Fibroblast of lung (primary cell): ENCODE results near the gene PHACTR2. TPM values are rescaled to one million over a fixed set of nuclear protein-coding genes. Genes with fewer than 3 reads are reported as not detected.

Experiments
- DNase-seq, 2 donors: peaks; one replicate each; pipeline versions ENCODE4 v3.0.0 to v3.0.0-alpha.2; 2010; ENCODE audit warnings: low read depth in 2 of 2
- H2AFZ ChIP-seq: 2 replicates; pipeline ENCODE4 v1.5.1; 2012; ENCODE audit warnings: low read length, control low read depth, inconsistent platforms
- H3K27ac ChIP-seq: 2 replicates; pipeline ENCODE4 v1.5.1; 2011; ENCODE audit warnings: low read length, control low read depth; ENCODE audit not compliant: insufficient read depth
- H3K27me3 ChIP-seq: 2 replicates; pipeline ENCODE4 v1.5.1; 2011; ENCODE audit warnings: mild to moderate bottlenecking, low read length; ENCODE audit not compliant: control insufficient read depth, insufficient read depth
- H3K36me3 ChIP-seq: 2 replicates; pipeline ENCODE4 v1.5.1; 2011; ENCODE audit warnings: low read length; ENCODE audit not compliant: control insufficient read depth, insufficient read depth
- H3K4me1 ChIP-seq: 2 replicates; pipeline ENCODE4 v1.5.1; 2011; ENCODE audit warnings: low read length; ENCODE audit not compliant: control insufficient read depth, insufficient read depth; ENCODE audit errors: extremely low read depth
- H3K4me2 ChIP-seq: 2 replicates; pipeline ENCODE4 v1.5.1; 2011; ENCODE audit warnings: low read length, control low read depth; ENCODE audit not compliant: insufficient read depth; ENCODE audit errors: extremely low read depth
- H3K4me3 ChIP-seq, 4 experiments: fragments of 200-600 bp in 1 of 4; sonication (generic) in 1 of 4; replicated peaks in 1 of 4; 2 replicates each; pipeline ENCODE4 v1.5.1; 2011 to 2016; ENCODE audit warnings: low read length in 4 of 4, low read depth in 3 of 4, mild to moderate bottlenecking in 3 of 4, control low read depth in 2 of 4, inconsistent platforms in 1 of 4, mixed read lengths in 1 of 4; ENCODE audit not compliant: insufficient read depth in 1 of 4; ENCODE audit errors: control extremely low read depth in 1 of 4
- H3K79me2 ChIP-seq: 2 replicates; pipeline ENCODE4 v1.5.1; 2012; ENCODE audit warnings: mild to moderate bottlenecking, low read length, inconsistent platforms; ENCODE audit not compliant: control insufficient read depth, insufficient read depth
- H3K9ac ChIP-seq: 2 replicates; pipeline ENCODE4 v1.5.1; 2011; ENCODE audit warnings: mild to moderate bottlenecking, low read length, control low read depth; ENCODE audit not compliant: insufficient read depth
- H3K9me3 ChIP-seq: 2 replicates; pipeline ENCODE4 v1.5.1; 2012; ENCODE audit warnings: low read depth, low read length; ENCODE audit not compliant: control insufficient read depth, insufficient read depth
- H4K20me1 ChIP-seq: 2 replicates; pipeline ENCODE4 v1.5.1; 2011; ENCODE audit warnings: low read length; ENCODE audit not compliant: control insufficient read depth, insufficient read depth; ENCODE audit errors: extremely low read depth
- EZH2 ChIP-seq: IDR thresholded peaks from 2 replicates; pipeline ENCODE4 v1.5.1; 2012; ENCODE audit warnings: low read length, control low read depth, mild to moderate bottlenecking; ENCODE audit errors: missing control alignments
- polyA plus RNA-seq, 2 donors: library from polyadenylated mRNA; depleted of rRNA in 1 of 2; stranded (reverse) in 1 of 2; unstranded in 1 of 2; fragments of >200 nt; gene quantifications; 2 replicates each; pipeline ENCODE4 v1.2.1, GENCODE V29; 2011 to 2012; ENCODE audit warnings: missing spikeins in 1 of 2
- total RNA-seq: library from RNA; depleted of rRNA; stranded (reverse); fragments of >200 nt; gene quantifications from 2 replicates; pipeline ENCODE4 v1.2.1, GENCODE V29; 2014
- TF ChIP-seq, protein P1 (sequence below), 2 donors: IDR thresholded peaks in 1 of 2; conservative IDR thresholded peaks in 1 of 2; 1 replicate in 1 of 2; 2 replicates in 1 of 2; pipeline ENCODE4 v1.5.1; 2011 to 2012; ENCODE audit warnings: low read length in 2 of 2, control low read depth in 1 of 2, inconsistent platforms in 1 of 2, low read depth in 1 of 2, mild to moderate bottlenecking in 1 of 2

The PHACTR2 gene
- total and polyA plus RNA-seq, 2 donors (not counting 1 experiment from before 2014, with no cell fraction given) = 40.1 to 55.0 TPM

DNA sequence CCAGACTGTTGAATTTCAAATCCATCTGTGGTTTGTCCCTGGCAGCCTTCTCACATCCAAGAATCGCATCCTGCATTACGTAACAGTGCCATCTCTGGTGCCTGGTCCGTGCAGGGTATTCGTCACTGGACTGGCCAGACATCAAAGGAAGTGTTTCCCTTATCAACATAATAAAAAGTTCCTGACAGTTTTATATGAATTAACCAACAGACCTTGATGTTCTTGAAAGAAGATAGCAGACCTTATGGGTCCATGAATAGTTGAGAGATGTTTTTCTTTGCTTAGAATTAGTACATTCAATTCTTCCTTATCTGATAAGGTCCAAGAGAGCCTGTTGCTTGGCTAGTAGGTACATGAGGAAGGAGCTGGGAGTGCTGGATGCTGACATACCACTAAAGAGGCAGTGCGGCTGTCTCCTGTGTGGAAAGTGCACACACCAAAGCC, 77.6 kb downstream of the PHACTR2 start:
- no peak overlapping the region for H3K27ac ChIP-seq
- peak; percentile 60 to 64 for DNase-seq

DNA sequence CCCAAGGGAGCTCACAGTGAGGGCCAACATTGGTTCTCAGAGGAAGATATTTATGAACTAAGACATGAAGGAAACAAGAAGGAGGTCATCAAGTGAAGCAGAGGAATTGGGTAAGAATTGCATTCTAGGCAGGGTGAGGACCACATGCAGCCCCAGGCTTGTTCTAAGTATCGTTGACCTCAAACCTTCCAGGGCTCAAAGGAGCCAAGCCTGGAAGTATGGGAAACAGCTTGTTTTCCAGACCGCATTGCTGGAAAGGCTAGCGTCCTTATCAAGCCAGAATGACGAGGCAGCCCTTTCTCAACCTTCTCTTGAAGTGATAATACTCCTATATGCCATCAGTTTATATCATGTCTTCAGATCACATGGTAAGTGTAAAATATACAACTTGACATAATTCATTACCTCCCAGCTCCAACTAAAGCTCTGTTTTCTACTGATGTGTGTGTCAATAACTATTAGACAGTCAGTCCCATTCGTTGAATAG, 79.6 kb downstream of the PHACTR2 start:
- no peaks in the 10 kb centered on the region for H3K79me2 ChIP-seq
- no peak for DNase-seq
- H3K36me3 ChIP-seq = no peaks in the 10 kb centered on the region
- no peak overlapping the region for H3K4me3 ChIP-seq
- H4K20me1 ChIP-seq = no peaks in the 10 kb centered on the region
- no peak overlapping the region for H3K27ac ChIP-seq
- no peaks in the 10 kb centered on the region for H3K9me3 ChIP-seq
- no peak overlapping the region for H2AFZ ChIP-seq
- H3K4me2 ChIP-seq = no peak overlapping the region
- TF ChIP-seq, protein P1, sequence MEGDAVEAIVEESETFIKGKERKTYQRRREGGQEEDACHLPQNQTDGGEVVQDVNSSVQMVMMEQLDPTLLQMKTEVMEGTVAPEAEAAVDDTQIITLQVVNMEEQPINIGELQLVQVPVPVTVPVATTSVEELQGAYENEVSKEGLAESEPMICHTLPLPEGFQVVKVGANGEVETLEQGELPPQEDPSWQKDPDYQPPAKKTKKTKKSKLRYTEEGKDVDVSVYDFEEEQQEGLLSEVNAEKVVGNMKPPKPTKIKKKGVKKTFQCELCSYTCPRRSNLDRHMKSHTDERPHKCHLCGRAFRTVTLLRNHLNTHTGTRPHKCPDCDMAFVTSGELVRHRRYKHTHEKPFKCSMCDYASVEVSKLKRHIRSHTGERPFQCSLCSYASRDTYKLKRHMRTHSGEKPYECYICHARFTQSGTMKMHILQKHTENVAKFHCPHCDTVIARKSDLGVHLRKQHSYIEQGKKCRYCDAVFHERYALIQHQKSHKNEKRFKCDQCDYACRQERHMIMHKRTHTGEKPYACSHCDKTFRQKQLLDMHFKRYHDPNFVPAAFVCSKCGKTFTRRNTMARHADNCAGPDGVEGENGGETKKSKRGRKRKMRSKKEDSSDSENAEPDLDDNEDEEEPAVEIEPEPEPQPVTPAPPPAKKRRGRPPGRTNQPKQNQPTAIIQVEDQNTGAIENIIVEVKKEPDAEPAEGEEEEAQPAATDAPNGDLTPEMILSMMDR (conservative IDR thresholded peaks at IDR 0.05 in 1 of 2, IDR thresholded peaks at IDR 0.05 in 1 of 2; ENCODE audit: low read depth in 1 of 2, low read length in 2 of 2) = no peak
- TF ChIP-seq EZH2 = no peak
- no peaks in the 10 kb centered on the region for H3K27me3 ChIP-seq
- no peak overlapping the region for H3K9ac ChIP-seq
- H3K4me1 ChIP-seq = no peaks in the 10 kb centered on the region

More for the DNA sequence above, 77.6 kb downstream of the PHACTR2 start:
- Histone ChIP-seq H3K9me3 (no peaks in the 10 kb centered on the region), H3K4me1 (no peaks in the 10 kb centered on the region), H3K36me3 (no peaks in the 10 kb centered on the region), H3K27me3 (no peaks in the 10 kb centered on the region), H4K20me1 (no peaks in the 10 kb centered on the region), H3K4me2 (no peak overlapping the region), H3K79me2 (no peaks in the 10 kb centered on the region), H3K4me3 (no peak overlapping the region), H3K9ac (no peak overlapping the region), H2AFZ (no peak overlapping the region)
- TF ChIP-seq, protein P1 (conservative IDR thresholded peaks at IDR 0.05 in 1 of 2, IDR thresholded peaks at IDR 0.05 in 1 of 2; ENCODE audit: low read depth in 1 of 2, low read length in 2 of 2) = no peak
- no peak for TF ChIP-seq EZH2

DNA sequence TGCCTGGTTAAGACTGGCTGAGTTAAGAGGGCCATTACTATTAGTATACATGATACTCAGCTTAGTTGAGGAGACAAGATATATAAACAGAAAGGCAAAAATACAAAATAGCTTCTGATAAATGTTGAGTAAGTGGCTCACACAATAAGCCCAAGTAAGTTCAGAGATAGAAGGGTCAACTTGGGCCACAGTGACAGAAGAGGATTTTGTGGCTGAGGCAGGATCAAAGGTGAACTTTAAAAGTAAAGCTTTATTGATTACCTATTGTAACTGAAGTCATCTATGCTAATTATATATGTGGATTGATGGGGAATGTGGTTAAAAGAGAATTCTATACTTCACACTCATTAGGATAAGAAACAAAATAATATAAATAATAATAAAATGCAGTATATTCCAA, 80.8 kb downstream of the PHACTR2 start:
- Histone ChIP-seq H3K27me3 (no peaks in the 10 kb centered on the region), H3K27ac (no peak overlapping the region), H3K36me3 (no peaks in the 10 kb centered on the region), H3K4me1 (no peaks in the 10 kb centered on the region), H3K79me2 (no peaks in the 10 kb centered on the region), H2AFZ (no peak overlapping the region), H3K9ac (no peak overlapping the region), H3K4me3 (no peak overlapping the region), H3K9me3 (no peaks in the 10 kb centered on the region), H4K20me1 (no peaks in the 10 kb centered on the region), H3K4me2 (no peak overlapping the region)
- DNase-seq = no peak
- TF ChIP-seq, protein P1 (conservative IDR thresholded peaks at IDR 0.05 in 1 of 2, IDR thresholded peaks at IDR 0.05 in 1 of 2; ENCODE audit: low read depth in 1 of 2, low read length in 2 of 2) = no peak
- TF ChIP-seq EZH2 = no peak
